OCI-LY7 (cell line): Measurements from ENCODE around the gene TNIK.

Experiments
- CTCF ChIP-seq: fragments of 200-600 bp; sonication (generic); conservative IDR thresholded peaks from 2 replicates; pipeline ENCODE4 v1.5.1; 2014; ENCODE audit warnings: mild to moderate bottlenecking, antibody characterized with exemption, low read length, moderate library complexity, mixed read lengths
- EZH2phosphoT487 ChIP-seq: fragments of 200-600 bp; sonication (generic); IDR thresholded peaks from 2 replicates; pipeline ENCODE4 v1.6.1; 2018; ENCODE audit warnings: low read depth, borderline replicate concordance, mild to moderate bottlenecking, mixed run types, antibody characterized with exemption, low read length, moderate library complexity, mixed read lengths

- TF ChIP-seq CTCF (no peak), EZH2phosphoT487 (no peak)
Observed at GRCh38 chr3:171343693-171344092, 116.5 kb downstream of the TNIK start.
